Caki2 (cell line): Measurements from ENCODE around the gene BCAS1. TPM values are rescaled to one million over a fixed set of nuclear protein-coding genes. Genes with fewer than 3 reads are reported as not detected.
"Not testable (repeated sequence)": the region's sequence is repeated elsewhere in the genome, so short reads cannot be mapped to it uniquely, and the experiment has no call there.

Experiments used
- DNase-seq: peaks from one replicate; pipeline ENCODE4 v3.0.0-alpha.2; 2015; ENCODE audit warnings: low read depth
- in situ Hi-C: cut with HindIII; loops from 2 replicates; pipeline ENCODE4 v1.10.0; 2016; ENCODE audit warnings: low sequenced_read_pairs, low pct_unique_long_range_greater_than_20kb, mixed read lengths
- total RNA-seq: library from RNA; depleted of rRNA; stranded (reverse); fragments of >200 nt; shearing (Covaris generic); gene quantifications from 2 replicates; pipeline ENCODE4 v1.2.3, GENCODE V29; 2014; ENCODE audit warnings: low replicate concordance

The BCAS1 gene
- total RNA-seq, 1 experiment from 2014 or later, result not detected

DNA sequence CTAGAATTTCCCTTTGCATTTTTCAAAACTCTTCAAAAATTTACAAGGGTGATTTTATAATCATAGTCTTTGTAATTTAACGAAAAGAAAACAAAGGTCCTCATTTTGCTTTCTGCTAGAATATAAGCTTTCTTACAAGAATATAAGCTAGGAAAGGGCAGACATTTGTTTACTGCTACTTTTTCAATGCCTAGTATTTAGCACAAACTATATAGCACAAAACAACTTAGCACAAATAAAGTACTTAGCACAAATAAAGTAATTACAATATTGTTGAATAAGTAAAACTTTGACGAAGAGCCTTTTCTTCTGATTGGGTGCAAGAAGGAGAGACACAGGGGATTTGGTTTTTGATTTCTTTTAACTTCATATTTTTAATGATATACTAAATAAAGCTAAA, 87.8 kb downstream of the BCAS1 start:
- in situ Hi-C loops, result no loop called here
- no peak for DNase-seq

DNA sequence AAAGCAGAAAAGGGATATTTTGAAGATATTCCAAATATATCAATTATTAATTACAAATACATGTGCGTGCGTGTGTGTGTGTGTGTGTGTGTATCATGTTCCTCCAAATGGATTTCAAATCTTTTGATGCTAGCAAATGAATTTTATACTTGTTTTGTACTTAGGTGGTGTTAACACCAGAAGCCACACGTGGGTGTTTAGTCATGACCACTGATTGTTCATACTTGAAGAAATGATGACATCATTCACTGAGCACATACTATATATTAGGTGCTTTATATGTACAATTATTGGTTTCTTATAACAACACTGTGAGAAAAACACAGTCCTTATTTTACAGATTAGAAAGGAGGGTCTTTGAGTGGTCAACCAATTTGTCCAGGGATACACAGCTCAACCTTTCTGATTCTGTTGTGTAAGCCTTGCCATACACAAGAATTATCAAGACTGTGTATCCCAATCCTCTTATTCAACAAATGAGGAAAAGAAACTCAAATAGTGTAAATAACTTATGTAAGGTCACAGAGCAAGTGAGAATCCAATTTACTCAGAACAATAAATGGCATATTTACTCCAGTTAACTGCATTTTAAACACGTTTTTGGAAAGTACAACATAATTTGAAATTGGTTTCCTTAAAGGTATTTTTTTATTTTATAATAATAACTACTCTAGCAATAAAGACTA, 88.5 kb downstream of the BCAS1 start:
- no peak for DNase-seq
- in situ Hi-C loops, result no loop called here

DNA sequence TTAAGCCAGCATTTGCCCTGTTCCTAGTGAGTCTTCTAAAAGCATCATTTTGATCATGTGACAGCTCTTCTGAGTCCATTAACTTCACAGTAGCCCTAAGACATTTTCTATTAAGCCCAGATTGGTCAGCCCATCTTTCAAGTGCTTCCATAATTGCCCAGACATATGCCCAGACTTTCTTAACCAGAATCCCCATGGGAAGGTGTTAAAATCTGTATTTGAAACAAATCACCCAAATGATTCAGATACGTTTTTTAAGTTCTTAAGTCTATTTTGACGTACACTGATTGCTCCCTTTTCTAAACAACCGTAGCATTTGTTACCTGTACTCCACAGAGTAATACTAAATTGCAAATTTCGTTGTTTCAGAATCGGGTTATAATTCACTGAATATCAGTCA, 89.3 kb downstream of the BCAS1 start:
- no peak for DNase-seq
- in situ Hi-C loops, result no loop called here

GRCh38 chr20:53980031-53980465, 90.3 kb downstream of the BCAS1 start:
- in situ Hi-C loops, result no loop called here
- DNase-seq, result no peak

DNA sequence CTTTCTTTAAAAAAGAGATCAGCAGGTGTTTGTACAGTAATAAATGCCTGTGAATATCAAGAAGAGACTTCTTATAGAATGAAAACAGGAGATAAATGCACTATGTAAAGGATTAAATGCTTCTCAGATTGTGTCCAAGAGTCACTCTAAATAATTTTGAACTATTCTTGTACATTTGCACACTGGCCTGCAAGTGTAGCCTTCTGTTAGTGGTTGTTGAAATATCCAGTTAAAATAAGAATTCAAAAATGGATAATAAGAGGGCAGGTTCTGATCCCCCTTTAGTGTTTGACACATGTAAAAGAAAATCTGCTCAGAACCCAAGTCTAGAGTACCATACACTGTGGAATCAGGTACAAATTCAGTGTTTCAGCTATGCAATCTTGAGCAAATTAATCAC, 91.9 kb downstream of the BCAS1 start:
- in situ Hi-C loops, result no loop called here
- DNase-seq, result no peak

GRCh38 chr20:53977391-53977790, 93.0 kb downstream of the BCAS1 start:
- in situ Hi-C loops, result no loop called here
- no peak for DNase-seq

DNA sequence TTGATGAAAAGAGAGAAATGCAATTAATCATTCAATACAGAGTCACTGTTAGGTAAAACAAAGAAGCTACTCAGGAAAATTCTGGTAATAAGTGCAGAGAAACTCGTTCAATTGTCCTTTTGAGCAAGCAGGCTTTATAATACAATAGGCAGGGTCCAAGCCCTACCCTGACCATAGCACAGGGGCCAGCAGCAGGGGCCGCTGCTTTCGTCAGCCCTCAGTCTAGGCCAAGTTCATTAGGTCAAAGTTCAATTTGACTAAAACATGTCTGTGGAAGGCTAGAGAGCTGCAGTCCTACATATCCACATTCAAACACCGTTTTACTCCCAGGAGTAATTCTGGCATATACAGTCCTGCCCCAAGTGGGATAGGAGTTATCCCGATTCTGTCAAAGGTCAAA, 94.6 kb downstream of the BCAS1 start:
- in situ Hi-C loops, result no loop called here
- DNase-seq, result no peak

DNA sequence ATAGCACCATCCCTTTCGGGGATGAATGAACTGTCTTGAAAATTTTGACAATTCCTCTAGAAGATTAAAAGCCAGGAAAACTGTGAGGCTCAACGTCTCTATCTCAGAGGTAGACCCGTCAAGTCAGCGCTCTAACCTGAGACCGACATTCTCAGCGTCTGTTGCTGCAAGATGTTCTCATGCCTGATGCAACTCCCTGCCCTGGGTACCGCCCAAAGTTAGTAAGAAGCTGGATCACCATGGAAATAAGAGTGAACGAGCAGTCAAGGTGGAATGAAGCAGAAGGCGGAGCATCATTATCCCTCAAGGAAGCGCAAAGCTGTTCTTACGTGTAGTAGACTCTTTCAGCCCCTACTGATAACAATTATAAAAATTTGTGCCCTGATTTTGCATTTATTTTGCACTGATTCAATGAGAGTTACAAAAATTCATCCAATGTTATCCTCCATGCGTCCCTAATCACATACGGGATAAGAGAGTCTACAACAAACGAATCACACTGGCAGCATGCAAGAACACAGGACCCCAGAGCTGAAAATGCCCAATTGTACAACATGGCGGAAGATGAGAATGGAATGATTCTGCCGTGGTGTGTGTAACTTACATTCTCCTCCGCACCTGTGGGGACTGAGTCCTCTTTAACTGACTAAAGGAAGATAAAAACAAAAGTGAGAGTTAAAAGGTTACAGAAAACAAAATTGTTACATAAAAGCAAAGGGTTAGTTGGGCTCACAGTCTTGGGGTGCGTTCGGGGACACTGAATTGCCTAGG, 95.4 kb downstream of the BCAS1 start:
- in situ Hi-C loops, result no loop called here
- no peak for DNase-seq

- DNase-seq, in situ Hi-C loops: not testable (repeated sequence)
These were observed 96.5 kb downstream of the BCAS1 start for GRCh38 chr20:53973882-53974281.

DNA sequence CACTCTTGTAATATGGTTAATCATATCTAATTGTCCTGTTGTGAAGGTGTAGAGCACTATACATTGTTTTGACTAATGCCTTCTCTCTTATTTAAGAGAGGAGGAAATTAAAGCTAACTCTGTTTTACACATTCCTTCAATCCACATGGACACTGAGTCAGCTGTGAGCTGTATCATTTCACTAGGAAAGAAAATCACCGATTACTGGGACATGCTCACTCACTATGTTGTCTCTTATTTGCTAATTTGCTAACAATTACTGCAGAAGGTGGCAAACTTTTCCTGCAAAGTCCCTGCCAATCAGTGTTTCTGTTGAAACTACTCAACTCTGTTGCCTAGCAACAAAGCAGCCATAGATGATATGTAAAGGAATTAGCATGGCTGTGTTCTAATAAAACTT, 98.2 kb downstream of the BCAS1 start:
- DNase-seq, result no peak
- in situ Hi-C loops, result no loop called here

DNA sequence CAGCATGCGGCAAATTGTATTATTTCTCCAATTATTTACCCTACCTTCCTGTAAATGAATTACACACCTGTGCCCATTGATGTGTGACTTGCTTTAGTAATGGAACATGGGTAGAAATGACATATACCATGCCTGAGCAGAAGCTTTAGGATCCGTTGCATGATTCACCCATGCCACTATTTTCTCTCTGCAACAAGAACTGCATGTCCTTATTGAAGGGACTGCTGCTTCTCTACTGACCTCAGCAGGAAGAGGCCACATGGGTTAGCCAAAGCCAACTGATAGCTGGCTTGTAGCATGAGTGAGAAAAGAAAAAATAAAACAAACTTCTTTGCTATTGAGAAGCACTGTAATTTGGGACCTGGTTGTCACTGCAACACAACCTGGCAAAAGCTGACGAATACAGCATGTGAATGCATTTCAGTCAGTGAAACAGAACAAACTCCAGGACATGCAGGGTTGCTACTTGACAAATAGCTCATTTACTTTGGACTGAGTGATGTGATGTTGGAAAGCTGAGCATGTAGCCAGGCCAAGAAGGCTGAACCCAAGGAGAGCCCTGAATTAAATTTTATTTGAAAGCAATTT, 99.2 kb downstream of the BCAS1 start:
- in situ Hi-C loops, result no loop called here
- no peak for DNase-seq

- in situ Hi-C loops, result no loop called here
- no peak for DNase-seq
These were observed 100.2 kb downstream of the BCAS1 start for GRCh38 chr20:53970232-53970631.

DNA sequence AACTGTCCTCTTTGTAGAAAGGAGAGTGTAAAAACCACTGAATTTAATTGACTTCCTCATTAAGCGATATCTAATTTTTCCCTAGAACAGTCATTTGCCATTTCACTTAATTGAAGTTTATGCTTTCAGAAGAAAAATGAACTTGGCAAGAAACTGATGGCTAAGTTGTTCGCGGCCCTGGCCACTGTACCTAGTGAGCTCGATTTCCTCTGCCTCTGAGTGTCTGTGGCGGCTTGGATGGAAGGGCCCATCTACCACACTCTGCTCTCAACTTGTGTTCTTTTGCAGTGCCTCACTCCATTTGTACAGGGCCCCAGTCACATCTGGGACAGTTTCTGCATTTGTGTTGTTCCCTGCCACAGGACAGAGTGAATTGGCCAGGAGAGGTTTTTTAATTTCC, 102.9 kb downstream of the BCAS1 start:
- DNase-seq, result no peak
- in situ Hi-C loops, result no loop called here

DNA sequence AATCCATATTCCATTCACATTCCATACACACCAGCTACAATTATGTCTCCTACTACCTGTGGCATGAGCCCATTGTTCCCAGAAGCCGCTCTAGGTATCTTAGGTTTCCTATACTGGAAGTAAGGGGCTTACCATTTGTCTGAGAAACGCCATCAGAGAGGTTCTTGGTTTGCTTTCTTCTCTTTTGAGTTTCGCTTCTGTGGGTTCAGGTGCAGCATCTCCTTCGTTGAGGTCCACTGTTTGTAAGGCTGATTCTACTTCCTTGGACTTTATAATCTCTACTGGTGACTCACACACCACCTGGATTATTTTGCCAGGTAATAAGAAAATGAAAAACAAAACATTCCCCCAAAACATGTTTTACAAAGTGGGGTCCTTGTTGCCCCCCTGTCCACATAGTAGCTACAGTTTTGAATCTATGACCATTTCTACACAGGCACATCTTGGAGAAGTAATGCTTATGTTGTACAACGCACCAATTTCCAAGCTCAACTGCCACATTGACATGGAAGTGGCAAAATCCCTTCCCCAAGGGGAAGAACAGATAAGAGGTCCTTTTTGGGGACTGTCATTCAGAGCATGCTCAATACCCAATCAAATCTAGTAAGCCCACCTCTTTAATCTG, 103.5 kb downstream of the BCAS1 start:
- in situ Hi-C loops, result no loop called here
- no peak for DNase-seq

DNA sequence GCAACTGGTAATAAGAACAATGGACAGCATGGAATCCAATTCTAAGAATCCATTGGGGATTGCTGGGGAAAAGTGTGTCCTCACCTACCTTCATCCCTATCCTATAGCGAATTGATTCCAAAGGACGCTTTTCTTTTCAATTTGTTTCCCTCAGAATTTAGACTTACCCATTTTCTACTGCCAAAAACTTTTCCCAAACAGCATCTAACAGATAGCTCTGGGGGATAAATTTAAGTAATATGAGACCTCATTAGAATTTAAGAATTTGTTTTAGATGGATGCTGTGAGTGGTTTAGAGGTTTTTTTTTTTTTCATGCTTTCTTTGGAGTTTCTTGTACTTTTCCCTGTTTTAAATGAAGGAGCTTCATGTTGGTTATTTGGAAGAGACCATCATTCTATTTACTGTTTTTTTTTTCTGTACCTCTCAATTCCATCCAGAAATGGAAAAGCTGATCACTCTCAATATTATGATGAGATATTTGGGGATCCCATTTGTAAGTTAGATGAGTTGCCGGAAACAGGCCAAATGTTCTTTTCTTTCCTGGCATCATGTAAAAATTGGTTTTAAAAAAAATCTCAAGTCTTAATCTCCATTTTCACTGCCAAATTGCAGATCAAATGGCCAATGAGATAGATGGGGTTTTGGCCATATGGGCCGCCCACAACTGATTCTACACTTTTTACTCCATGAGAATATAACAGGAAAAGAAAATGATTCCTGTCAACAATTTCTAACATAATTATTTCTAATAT, 105.7 kb downstream of the BCAS1 start:
- no peak for DNase-seq
- in situ Hi-C loops, result no loop called here

GRCh38 chr20:53964067-53964466, 106.3 kb downstream of the BCAS1 start:
- in situ Hi-C loops, result no loop called here

GRCh38 chr20:53963635-53964034, 106.8 kb downstream of the BCAS1 start:
- DNase-seq, result no peak

More at GRCh38 chr20:53964067-53964466, 106.3 kb downstream of the BCAS1 start:
- DNase-seq, result no peak

DNA sequence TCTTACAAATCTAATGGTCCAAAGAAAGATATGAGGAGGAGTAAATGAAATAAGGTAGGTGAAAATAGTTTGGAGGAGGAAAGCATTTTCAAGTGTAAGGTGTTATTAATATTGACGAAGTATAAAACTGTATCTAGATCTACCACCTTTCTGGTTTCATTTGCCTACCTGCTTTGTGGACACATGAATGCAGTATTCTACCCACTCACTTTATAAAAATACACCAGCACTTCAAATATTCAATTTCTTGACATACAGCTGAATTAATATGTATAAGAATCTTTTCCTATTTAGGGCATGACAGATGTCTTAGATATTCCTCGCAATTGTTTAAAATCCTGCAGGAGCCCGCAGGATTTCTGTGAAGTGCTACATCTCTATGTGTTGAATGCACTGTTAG, 108.0 kb downstream of the BCAS1 start:
- in situ Hi-C loops, result no loop called here
- no peak for DNase-seq

More at GRCh38 chr20:53963635-53964034, 106.8 kb downstream of the BCAS1 start:
- in situ Hi-C loops, result no loop called here
